Activated CD4-positive, alpha-beta T cell treated with anti-CD3 and anti-CD28 coated beads, Interleukin-2, amount 50 U/mL, for 16 hours (primary cell): ENCODE measurements around the gene TDRD9.
A peak's percentile ranks its signal among the peaks of the same experiment; 100 is the strongest.
"Not testable (repeated sequence)": the region's sequence is repeated elsewhere in the genome, so short reads cannot be mapped to it uniquely, and the experiment has no call there.

ENCODE experiments used
- DNase-seq: peaks from one replicate; pipeline ENCODE4 v3.0.0-alpha.2; 2020

TDRD9 gene

GRCh38 chr14:103930051-103930604 is 1.9 kb downstream of the TDRD9 start:
- no peak for DNase-seq

GRCh38 chr14:103931422-103931821 is 3.2 kb downstream of the TDRD9 start:
- peak; percentile 9 for DNase-seq

GRCh38 chr14:103932791-103933490 is 4.7 kb downstream of the TDRD9 start:
- DNase-seq: no peak

- DNase-seq: no peak
Observed at GRCh38 chr14:103935102-103935501, 6.8 kb downstream of the TDRD9 start.

- DNase-seq: no peak
Observed at GRCh38 chr14:103941462-103941861, 13.2 kb downstream of the TDRD9 start.

- no peak for DNase-seq
Observed at GRCh38 chr14:103941973-103942736, 13.9 kb downstream of the TDRD9 start, which contains the start of gene RD3L. TSS of gene RD3L (minus strand) at chr14:103942529. CDS start at chr14:103941695, 834 bp downstream.

- DNase-seq: no peak
Observed at GRCh38 chr14:103943673-103944072, 15.4 kb downstream of the TDRD9 start.

GRCh38 chr14:103946975-103947374 is 18.7 kb downstream of the TDRD9 start:
- no peak for DNase-seq

GRCh38 chr14:103948442-103948841 is 20.2 kb downstream of the TDRD9 start:
- DNase-seq: no peak

GRCh38 chr14:103949131-103949790 is 21.0 kb downstream of the TDRD9 start:
- DNase-seq: no peak

- no peak for DNase-seq
Observed at GRCh38 chr14:103960457-103961055, 32.3 kb downstream of the TDRD9 start.

- no peak for DNase-seq
Observed at GRCh38 chr14:103961928-103962578, 33.8 kb downstream of the TDRD9 start.

- no peak for DNase-seq
Observed at GRCh38 chr14:103966631-103967030, 38.4 kb downstream of the TDRD9 start.

- DNase-seq: no peak
Observed at GRCh38 chr14:103969961-103970360, 41.7 kb downstream of the TDRD9 start.

- no peak for DNase-seq
Observed at GRCh38 chr14:103973354-103973753, 45.1 kb downstream of the TDRD9 start.

- no peak for DNase-seq
Observed at GRCh38 chr14:103974575-103974974, 46.3 kb downstream of the TDRD9 start.

GRCh38 chr14:103980623-103981238 is 52.5 kb downstream of the TDRD9 start:
- DNase-seq: not testable (repeated sequence)

- no peak for DNase-seq
Observed at GRCh38 chr14:103984196-103984595, 55.9 kb downstream of the TDRD9 start.

GRCh38 chr14:103989034-103989433 is 60.8 kb downstream of the TDRD9 start:
- DNase-seq: no peak

GRCh38 chr14:103989964-103990363 is 61.7 kb downstream of the TDRD9 start:
- no peak for DNase-seq

GRCh38 chr14:103994535-103995184 is 66.4 kb downstream of the TDRD9 start:
- DNase-seq: no peak
